Measurements from ENCODE around the gene XIRP2.

Gene XIRP2

DNA sequence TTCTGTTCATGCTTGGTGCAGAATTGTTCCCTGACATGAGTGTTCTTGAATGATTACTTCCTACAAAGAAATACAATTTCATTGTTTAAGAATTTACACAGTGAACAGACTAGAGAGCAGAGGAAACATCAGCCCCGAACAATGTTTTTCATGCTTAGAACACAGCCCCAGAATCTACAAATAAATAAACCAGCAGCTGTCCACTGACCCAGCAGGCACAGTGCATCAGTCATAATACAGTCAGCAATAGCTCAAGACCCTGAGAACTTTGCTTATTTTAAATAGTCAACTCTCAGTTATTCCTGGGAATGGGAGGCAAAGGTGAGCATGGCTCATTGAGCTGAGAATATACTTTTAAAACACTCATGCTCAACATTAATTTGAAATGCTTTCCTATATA is 38.4 kb downstream of the XIRP2 start:
- no peak overlapping the region for H4K91ac ChIP-seq (ENCODE audit: low read depth, low read length, poor library complexity)
- H3K23ac ChIP-seq (ENCODE audit: low read depth, low read length, poor library complexity): no peak overlapping the region
- H3K18ac ChIP-seq (ENCODE audit: low read length): no peak overlapping the region
- no peak overlapping the region for H4K8ac ChIP-seq (ENCODE audit: low read depth, low read length)
- no peak overlapping the region for H2AK5ac ChIP-seq (ENCODE audit: low read depth, low read length)
- no peaks in the 10 kb centered on the region for H3K4me1 ChIP-seq (ENCODE audit: control insufficient read depth in 2 of 2, insufficient read depth in 1 of 2, low read depth in 1 of 2, low read length in 2 of 2)
- no peak overlapping the region for H2BK120ac ChIP-seq (ENCODE audit: low read depth, low read length)
- no peak overlapping the region for H3K4me2 ChIP-seq (ENCODE audit: insufficient read depth, low read length, poor library complexity, severe bottlenecking)
- no peaks in the 10 kb centered on the region for H3K79me1 ChIP-seq (ENCODE audit: low read depth, low read length)
- H3K9me3 ChIP-seq (replicated peaks in 1 of 2; ENCODE audit: control insufficient read depth in 2 of 2, insufficient read depth in 1 of 2, low read depth in 1 of 2, low read length in 2 of 2): no peaks in the 10 kb centered on the region
- H3K27me3 ChIP-seq (ENCODE audit: control insufficient read depth in 3 of 3, insufficient read depth in 3 of 3, low read depth in 1 of 3, low read length in 3 of 3): no peaks in the 10 kb centered on the region
- H3K4ac ChIP-seq (ENCODE audit: low read length): no peak overlapping the region
- no peak overlapping the region for H3K14ac ChIP-seq (ENCODE audit: low read length)
- H2BK12ac ChIP-seq (ENCODE audit: low read length): no peak overlapping the region
- H3K36me3 ChIP-seq (replicated peaks in 1 of 2; ENCODE audit: control insufficient read depth in 2 of 2, insufficient read depth in 2 of 2, low read length in 2 of 2): no peaks in the 10 kb centered on the region
- no peak overlapping the region for H2AFZ ChIP-seq (ENCODE audit: low read length)
- no peak overlapping the region for H2BK15ac ChIP-seq (ENCODE audit: low read length)
- no peak overlapping the region for H2BK5ac ChIP-seq (ENCODE audit: low read length)
- WGBS, 2 donors (ENCODE audit: extremely low coverage in 2 of 2, insufficient read length in 2 of 2, insufficient replicate concordance in 1 of 2): no CpG with 5 or more reads among the region's 1 CpG
- no peak overlapping the region for H3K9ac ChIP-seq (ENCODE audit: low read depth, low read length, poor library complexity)
- H3K4me3 ChIP-seq (ENCODE audit: low read length in 2 of 2): no peak overlapping the region
- no peak for DNase-seq (ENCODE audit: low spot score)
- no peak overlapping the region for H3K27ac ChIP-seq (replicated peaks; ENCODE audit: low read length)

DNA sequence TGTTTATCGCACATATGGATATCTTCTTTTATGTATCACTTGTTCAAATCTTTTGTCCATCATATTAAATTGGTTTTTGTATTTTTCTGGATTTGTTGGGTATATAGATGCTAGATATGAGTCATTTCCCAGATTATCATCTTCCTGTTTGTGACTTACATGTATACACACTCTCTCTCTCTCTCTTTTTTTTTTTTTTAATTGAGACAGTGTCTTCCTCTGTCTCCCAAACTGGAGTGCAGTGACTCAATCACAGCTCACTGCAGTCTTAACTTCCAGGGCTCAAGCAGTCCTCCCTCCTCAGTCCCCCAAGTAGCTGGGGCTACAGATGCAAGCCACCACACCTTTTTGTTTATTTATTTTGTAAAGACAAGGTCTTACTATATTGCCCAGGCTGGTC is 43.8 kb downstream of the XIRP2 start:
- no peak overlapping the region for H2AFZ ChIP-seq (ENCODE audit: low read length)
- no peak overlapping the region for H4K8ac ChIP-seq (ENCODE audit: low read depth, low read length)
- no CpG with 5 or more reads among the region's 1 CpG for WGBS, 2 donors (ENCODE audit: extremely low coverage in 2 of 2, insufficient read length in 2 of 2, insufficient replicate concordance in 1 of 2)

DNA sequence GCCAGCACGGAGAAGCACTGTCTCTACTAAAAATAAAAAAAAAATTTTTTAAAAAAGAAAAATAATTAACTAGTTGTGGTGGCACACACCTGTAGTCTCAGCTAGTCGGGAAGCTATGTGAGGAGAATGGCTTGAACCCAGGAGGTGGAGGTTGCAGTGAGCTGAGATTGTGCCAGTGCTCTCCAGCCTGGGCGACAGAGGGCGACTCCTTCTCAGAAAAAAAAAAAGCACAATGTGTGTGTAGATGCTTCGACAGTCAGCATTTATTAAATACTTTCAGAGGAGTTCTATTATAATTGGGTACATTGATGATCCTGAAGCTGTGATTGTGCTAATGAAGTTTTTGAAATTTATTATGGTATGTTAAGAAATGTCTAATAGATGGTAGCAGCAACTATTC is 46.5 kb downstream of the XIRP2 start:
- Histone ChIP-seq H2BK120ac (ENCODE audit: low read depth, low read length) (no peak overlapping the region), H3K18ac (ENCODE audit: low read length) (no peak overlapping the region), H2BK5ac (ENCODE audit: low read length) (no peak overlapping the region), H3K9me3 (replicated peaks in 1 of 2; ENCODE audit: control insufficient read depth in 2 of 2, insufficient read depth in 1 of 2, low read depth in 1 of 2, low read length in 2 of 2) (no peaks in the 10 kb centered on the region), H2BK15ac (ENCODE audit: low read length) (no peak overlapping the region), H3K4me2 (ENCODE audit: insufficient read depth, low read length, poor library complexity, severe bottlenecking) (no peak overlapping the region), H3K27me3 (ENCODE audit: control insufficient read depth in 3 of 3, insufficient read depth in 3 of 3, low read depth in 1 of 3, low read length in 3 of 3) (no peaks in the 10 kb centered on the region), H3K4ac (ENCODE audit: low read length) (no peak overlapping the region), H3K4me1 (ENCODE audit: control insufficient read depth in 2 of 2, insufficient read depth in 1 of 2, low read depth in 1 of 2, low read length in 2 of 2) (no peaks in the 10 kb centered on the region), H3K79me1 (ENCODE audit: low read depth, low read length) (no peaks in the 10 kb centered on the region), H4K91ac (ENCODE audit: low read depth, low read length, poor library complexity) (no peak overlapping the region), H3K4me3 (ENCODE audit: low read length in 2 of 2) (no peak overlapping the region), H3K9ac (ENCODE audit: low read depth, low read length, poor library complexity) (no peak overlapping the region), H2AK5ac (ENCODE audit: low read depth, low read length) (no peak overlapping the region), H2BK12ac (ENCODE audit: low read length) (no peak overlapping the region), H2AFZ (ENCODE audit: low read length) (no peak overlapping the region), H4K8ac (ENCODE audit: low read depth, low read length) (no peak overlapping the region), H3K27ac (replicated peaks; ENCODE audit: low read length) (no peak overlapping the region), H3K14ac (ENCODE audit: low read length) (no peak overlapping the region), H3K36me3 (replicated peaks in 1 of 2; ENCODE audit: control insufficient read depth in 2 of 2, insufficient read depth in 2 of 2, low read length in 2 of 2) (no peaks in the 10 kb centered on the region), H3K23ac (ENCODE audit: low read depth, low read length, poor library complexity) (no peak overlapping the region)
- no peak for DNase-seq (ENCODE audit: low spot score)
- WGBS, 2 donors (ENCODE audit: extremely low coverage in 2 of 2, insufficient read length in 2 of 2, insufficient replicate concordance in 1 of 2): no CpG with 5 or more reads among the region's 5 CpGs

More for the DNA sequence above, 43.8 kb downstream of the XIRP2 start:
- Histone ChIP-seq H3K9ac (ENCODE audit: low read depth, low read length, poor library complexity) (no peak overlapping the region), H3K9me3 (replicated peaks in 1 of 2; ENCODE audit: control insufficient read depth in 2 of 2, insufficient read depth in 1 of 2, low read depth in 1 of 2, low read length in 2 of 2) (no peaks in the 10 kb centered on the region), H3K4me3 (ENCODE audit: low read length in 2 of 2) (no peak overlapping the region), H3K23ac (ENCODE audit: low read depth, low read length, poor library complexity) (no peak overlapping the region), H2BK12ac (ENCODE audit: low read length) (no peak overlapping the region), H3K14ac (ENCODE audit: low read length) (no peak overlapping the region), H2AK5ac (ENCODE audit: low read depth, low read length) (no peak overlapping the region), H3K18ac (ENCODE audit: low read length) (no peak overlapping the region), H2BK15ac (ENCODE audit: low read length) (no peak overlapping the region), H3K4ac (ENCODE audit: low read length) (no peak overlapping the region), H2BK5ac (ENCODE audit: low read length) (no peak overlapping the region), H2BK120ac (ENCODE audit: low read depth, low read length) (no peak overlapping the region), H4K91ac (ENCODE audit: low read depth, low read length, poor library complexity) (no peak overlapping the region), H3K4me2 (ENCODE audit: insufficient read depth, low read length, poor library complexity, severe bottlenecking) (no peak overlapping the region), H3K4me1 (ENCODE audit: control insufficient read depth in 2 of 2, insufficient read depth in 1 of 2, low read depth in 1 of 2, low read length in 2 of 2) (no peaks in the 10 kb centered on the region), H3K36me3 (replicated peaks in 1 of 2; ENCODE audit: control insufficient read depth in 2 of 2, insufficient read depth in 2 of 2, low read length in 2 of 2) (no peaks in the 10 kb centered on the region), H3K27me3 (ENCODE audit: control insufficient read depth in 3 of 3, insufficient read depth in 3 of 3, low read depth in 1 of 3, low read length in 3 of 3) (no peaks in the 10 kb centered on the region), H3K27ac (replicated peaks; ENCODE audit: low read length) (no peak overlapping the region), H3K79me1 (ENCODE audit: low read depth, low read length) (no peaks in the 10 kb centered on the region)
- DNase-seq (ENCODE audit: low spot score): no peak

DNA sequence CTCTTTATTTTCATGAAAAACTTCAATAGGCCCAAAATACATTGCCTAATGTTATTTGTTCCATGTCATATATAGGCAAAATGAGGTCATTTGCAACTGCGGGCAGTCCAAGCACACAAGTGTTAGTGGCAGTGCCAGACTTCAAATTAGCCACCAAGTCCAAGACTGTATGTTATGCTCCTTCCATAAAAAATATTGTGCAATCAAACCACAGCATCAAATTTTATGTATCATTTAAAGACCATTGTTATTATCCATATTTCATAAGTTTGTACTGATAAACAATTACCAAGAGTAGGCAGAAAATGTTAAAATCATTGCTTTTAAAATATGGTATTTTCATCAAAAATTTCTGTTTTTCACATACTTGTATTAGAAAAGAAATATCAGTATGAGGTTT is 54.1 kb downstream of the XIRP2 start:
- no peak overlapping the region for H3K27ac ChIP-seq (replicated peaks; ENCODE audit: low read length)
- no peaks in the 10 kb centered on the region for H3K36me3 ChIP-seq (replicated peaks in 1 of 2; ENCODE audit: control insufficient read depth in 2 of 2, insufficient read depth in 2 of 2, low read length in 2 of 2)
- H3K27me3 ChIP-seq (ENCODE audit: control insufficient read depth in 3 of 3, insufficient read depth in 3 of 3, low read depth in 1 of 3, low read length in 3 of 3): no peaks in the 10 kb centered on the region
- H2BK15ac ChIP-seq (ENCODE audit: low read length): no peak overlapping the region
- no peak overlapping the region for H4K8ac ChIP-seq (ENCODE audit: low read depth, low read length)
- H2AFZ ChIP-seq (ENCODE audit: low read length): no peak overlapping the region
- H4K91ac ChIP-seq (ENCODE audit: low read depth, low read length, poor library complexity): no peak overlapping the region
- no peak overlapping the region for H3K9ac ChIP-seq (ENCODE audit: low read depth, low read length, poor library complexity)
- no peak overlapping the region for H2BK120ac ChIP-seq (ENCODE audit: low read depth, low read length)
- H2BK12ac ChIP-seq (ENCODE audit: low read length): no peak overlapping the region
- H3K79me1 ChIP-seq (ENCODE audit: low read depth, low read length): no peaks in the 10 kb centered on the region
- no peak overlapping the region for H3K4me2 ChIP-seq (ENCODE audit: insufficient read depth, low read length, poor library complexity, severe bottlenecking)
- H3K9me3 ChIP-seq (replicated peaks in 1 of 2; ENCODE audit: control insufficient read depth in 2 of 2, insufficient read depth in 1 of 2, low read depth in 1 of 2, low read length in 2 of 2): no peaks in the 10 kb centered on the region
- H3K4me3 ChIP-seq (ENCODE audit: low read length in 2 of 2): no peak overlapping the region
- H3K23ac ChIP-seq (ENCODE audit: low read depth, low read length, poor library complexity): no peak overlapping the region
- H3K4ac ChIP-seq (ENCODE audit: low read length): no peak overlapping the region
- no peak overlapping the region for H3K18ac ChIP-seq (ENCODE audit: low read length)
- H2BK5ac ChIP-seq (ENCODE audit: low read length): no peak overlapping the region
- H3K4me1 ChIP-seq (ENCODE audit: control insufficient read depth in 2 of 2, insufficient read depth in 1 of 2, low read depth in 1 of 2, low read length in 2 of 2): no peaks in the 10 kb centered on the region
- WGBS, 2 donors (ENCODE audit: extremely low coverage in 2 of 2, insufficient read length in 2 of 2, insufficient replicate concordance in 1 of 2): no CpG with 5 or more reads among the region's 1 CpG
- H3K14ac ChIP-seq (ENCODE audit: low read length): no peak overlapping the region
- DNase-seq (ENCODE audit: low spot score): no peak
- H2AK5ac ChIP-seq (ENCODE audit: low read depth, low read length): no peak overlapping the region

All from neuronal stem cell (in vitro differentiated cells).